ENCODE results near the gene C1QBP.
"Not testable (repeated sequence)": the region's sequence is repeated elsewhere in the genome, so short reads cannot be mapped to it uniquely, and the experiment has no call there.

C1QBP gene

GRCh38 chr17:5431234-5431633 lies 7.7 kb downstream of the C1QBP start:
- not testable (repeated sequence) for DNase-seq

GRCh38 chr17:5430413-5430999 lies 8.4 kb downstream of the C1QBP start:
- no peak for DNase-seq

GRCh38 chr17:5429191-5429887 lies 9.6 kb downstream of the C1QBP start:
- DNase-seq: no peak

- DNase-seq: no peak
Observed at GRCh38 chr17:5425826-5426225, 13.1 kb downstream of the C1QBP start.

GRCh38 chr17:5424909-5425308 lies 14.0 kb downstream of the C1QBP start:
- DNase-seq: no peak

- DNase-seq: peak; percentile 79
Observed at GRCh38 chr17:5422505-5422904, 16.4 kb downstream of the C1QBP start.

GRCh38 chr17:5419959-5420653 lies 18.8 kb downstream of the C1QBP start, which contains the start of gene RPAIN:
Gene RPAIN (plus strand): TSS chr17:5420182. CDS start chr17:5420211, 29 bp downstream.
- peak; percentile 86 for DNase-seq

- peak; percentile 97 for DNase-seq
Observed at GRCh38 chr17:5419356-5419958, 19.5 kb downstream of the C1QBP start, which contains the start of gene NUP88. Gene NUP88 (minus strand): TSS chr17:5419662. CDS start chr17:5419650, 12 bp downstream.

- DNase-seq: peak; percentile 26
Observed at GRCh38 chr17:5418858-5419355, 20.0 kb downstream of the C1QBP start.

- DNase-seq: no peak
Observed at GRCh38 chr17:5416901-5417300, 22.1 kb downstream of the C1QBP start.

GRCh38 chr17:5413682-5414081 lies 25.3 kb downstream of the C1QBP start:
- DNase-seq: peak; percentile 85

- DNase-seq: no peak
Observed at GRCh38 chr17:5410594-5411272, 28.2 kb downstream of the C1QBP start.

GRCh38 chr17:5408186-5408585 lies 30.8 kb downstream of the C1QBP start:
- no peak for DNase-seq

- no peak for DNase-seq
Observed at GRCh38 chr17:5405400-5405799, 33.6 kb downstream of the C1QBP start.

GRCh38 chr17:5399767-5400166 lies 39.2 kb downstream of the C1QBP start:
- DNase-seq: no peak

GRCh38 chr17:5396612-5397011 lies 42.3 kb downstream of the C1QBP start:
- no peak for DNase-seq

- no peak for DNase-seq
Observed at GRCh38 chr17:5391678-5392077, 47.3 kb downstream of the C1QBP start.

All from fibroblast of skin of right biceps (primary cell).